Kidney epithelial cell (primary cell): ENCODE measurements around the gene BLTP3A. TPM values are rescaled to one million over a fixed set of nuclear protein-coding genes. Genes with fewer than 3 reads are reported as not detected.

Source experiments
- DNase-seq: peaks from one replicate; pipeline ENCODE4 v3.0.0-alpha.2; 2010; ENCODE audit warnings: low read depth
- H3K27me3 ChIP-seq: 2 replicates; pipeline ENCODE4 v1.6.0; 2011; ENCODE audit warnings: low read length; ENCODE audit not compliant: control insufficient read depth, insufficient read depth
- H3K36me3 ChIP-seq: 2 replicates; pipeline ENCODE4 v1.5.1; 2011; ENCODE audit warnings: low read length; ENCODE audit not compliant: control insufficient read depth, insufficient read depth
- H3K4me3 ChIP-seq: 2 replicates; pipeline ENCODE4 v1.5.1; 2011; ENCODE audit warnings: low read depth, mild to moderate bottlenecking, control low read depth, low read length
- CTCF ChIP-seq: IDR thresholded peaks from 2 replicates; pipeline ENCODE4 v1.5.1; 2011; ENCODE audit warnings: mild to moderate bottlenecking, moderate library complexity, low read length, control low read depth, inconsistent platforms; ENCODE audit not compliant: insufficient read depth, poor library complexity, severe bottlenecking
- total RNA-seq: library from RNA; depleted of rRNA; stranded (reverse); fragments of >200 nt; gene quantifications from 2 replicates; pipeline ENCODE4 v1.2.3, GENCODE V29; 2015

Gene BLTP3A
- total RNA-seq, 1 donor from 2014 or later: 17.0 TPM

- no peaks in the 10 kb centered on the region for H3K27me3 ChIP-seq
- DNase-seq: no peak
- TF ChIP-seq CTCF: no peak
- no peaks in the 10 kb centered on the region for H3K36me3 ChIP-seq
- H3K4me3 ChIP-seq: no peak overlapping the region
Observed at GRCh38 chr6:34788111-34788510, 3.8 kb upstream of the BLTP3A start.

GRCh38 chr6:34791164-34791700 is 651 bp upstream of the BLTP3A start:
- peak; percentile 36 for TF ChIP-seq CTCF
- H3K4me3 ChIP-seq: peak overlapping the region; percentile 72
- no peaks in the 10 kb centered on the region for H3K36me3 ChIP-seq
- no peaks in the 10 kb centered on the region for H3K27me3 ChIP-seq
- DNase-seq: no peak

- Histone ChIP-seq H3K27me3 (no peaks in the 10 kb centered on the region), H3K36me3 (no peaks in the 10 kb centered on the region), H3K4me3 (peak overlapping the region; percentile 81)
- no peak for DNase-seq
- no peak for TF ChIP-seq CTCF
Observed at GRCh38 chr6:34792605-34793500, 970 bp downstream of the BLTP3A start.

- H3K4me3 ChIP-seq: no peak overlapping the region
- H3K36me3 ChIP-seq: no peaks in the 10 kb centered on the region
- no peaks in the 10 kb centered on the region for H3K27me3 ChIP-seq
- no peak for TF ChIP-seq CTCF
- DNase-seq: no peak
Observed at GRCh38 chr6:34793877-34794276, 2.0 kb downstream of the BLTP3A start.

- DNase-seq: no peak
- no peak overlapping the region for H3K4me3 ChIP-seq
- no peak for TF ChIP-seq CTCF
- H3K36me3 ChIP-seq: no peaks in the 10 kb centered on the region
- H3K27me3 ChIP-seq: no peaks in the 10 kb centered on the region
Observed at GRCh38 chr6:34795836-34796425, 4.0 kb downstream of the BLTP3A start.
